Caco-2 (cell line): ENCODE results near the gene DGKQ. TPM values are rescaled to one million over a fixed set of nuclear protein-coding genes. Genes with fewer than 3 reads are reported as not detected.
"Not testable (repeated sequence)": the region's sequence is repeated elsewhere in the genome, so short reads cannot be mapped to it uniquely, and the experiment has no call there.

ENCODE experiments used
- BruUV-seq: library from RNA; stranded (reverse); fragments of 400-500 nt; replicated peaks from 2 replicates; lab custom pipeline; 2021; lab: Mats Ljungman, UMichigan
- CTCF ChIA-PET: fragments of 300-600 bp; sonication (Branson Sonifier 250); formaldehyde crosslinking; loops from one replicate; lab custom pipeline; 2022; ENCODE audit warnings: antibody characterized with exemption; lab: Charles Lee
- POLR2A ChIA-PET: fragments of 300-600 bp; sonication (Branson Sonifier 250); formaldehyde crosslinking; loops from one replicate; lab custom pipeline; 2022; ENCODE audit warnings: antibody characterized with exemption; lab: Charles Lee
- DNase-seq, 2 experiments: peaks; one replicate each; pipeline versions ENCODE4 v3.0.0 to v3.0.0-alpha.2; 2020 to 2022
- H3K27me3 ChIP-seq: replicated peaks from 2 replicates; pipeline ENCODE4 v1.6.0; 2011; ENCODE audit warnings: low read length; ENCODE audit not compliant: control insufficient read depth, insufficient read depth
- H3K36me3 ChIP-seq: 2 replicates; pipeline ENCODE4 v1.5.1; 2011; ENCODE audit warnings: low read length; ENCODE audit not compliant: control insufficient read depth, insufficient read depth
- H3K4me1 ChIP-seq: fragments of 250-450 bp; sonication (Bioruptor Pico); 2 replicates; pipeline ENCODE4 v1.5.1; 2020; ENCODE audit warnings: mild to moderate bottlenecking
- H3K4me3 ChIP-seq: 2 replicates; pipeline ENCODE4 v1.5.1; 2011; ENCODE audit warnings: low read depth, mild to moderate bottlenecking, control low read depth, low read length
- H3K9me3 ChIP-seq: fragments of 250-450 bp; sonication (Bioruptor Pico); 2 replicates; pipeline ENCODE4 v1.5.1; 2020; ENCODE audit warnings: mild to moderate bottlenecking, moderate library complexity
- H3K27ac Mint-ChIP-seq: one replicate; pipeline ENCODE4 v1.8.0; 2022; ENCODE audit warnings: mixed read lengths; ENCODE audit not compliant: unreplicated experiment
- H3K27me3 Mint-ChIP-seq: one replicate; pipeline ENCODE4 v1.8.0; 2022; ENCODE audit warnings: mixed read lengths; ENCODE audit not compliant: insufficient read depth, unreplicated experiment
- H3K36me3 Mint-ChIP-seq: one replicate; pipeline ENCODE4 v1.8.0; 2022; ENCODE audit warnings: mild to moderate bottlenecking, mixed read lengths; ENCODE audit not compliant: insufficient read depth, unreplicated experiment
- H3K4me1 Mint-ChIP-seq: one replicate; pipeline ENCODE4 v1.8.0; 2022; ENCODE audit warnings: low read depth, mixed read lengths; ENCODE audit not compliant: unreplicated experiment
- H3K4me3 Mint-ChIP-seq: one replicate; pipeline ENCODE4 v1.8.0; 2022; ENCODE audit warnings: mild to moderate bottlenecking, moderate library complexity, mixed read lengths; ENCODE audit not compliant: unreplicated experiment
- H3K9me3 Mint-ChIP-seq: one replicate; pipeline ENCODE4 v1.8.0; 2022; ENCODE audit warnings: mixed read lengths; ENCODE audit not compliant: unreplicated experiment
- intact Hi-C: fragments of 100-400 bp; cut with micrococcal nuclease; formaldehyde crosslinking; loops from one replicate; pipeline ENCODE4 v1.10.0; 2022; ENCODE audit not compliant: unreplicated experiment
- total RNA-seq: library from RNA; stranded (reverse); gene quantifications from 2 replicates; pipeline ENCODE4 v1.2.3, GENCODE V29; 2022
- TF ChIP-seq, protein P1 (sequence below), 2 experiments: fragments of 200-600 bp in 1 of 2; IDR thresholded peaks; 1 replicate in 1 of 2; 2 replicates in 1 of 2; pipeline versions ENCODE4 v1.5.1 to v1.8.0; 2011 to 2022; ENCODE audit warnings: antibody characterized with exemption in 1 of 2, control low read depth in 1 of 2, inconsistent platforms in 1 of 2, low read depth in 1 of 2, low read length in 1 of 2, mild to moderate bottlenecking in 1 of 2, moderate library complexity in 1 of 2; ENCODE audit not compliant: insufficient read depth in 1 of 2, severe bottlenecking in 1 of 2, unreplicated experiment in 1 of 2

The DGKQ gene
- total RNA-seq, 1 experiment from 2014 or later = 14.1 TPM

DNA sequence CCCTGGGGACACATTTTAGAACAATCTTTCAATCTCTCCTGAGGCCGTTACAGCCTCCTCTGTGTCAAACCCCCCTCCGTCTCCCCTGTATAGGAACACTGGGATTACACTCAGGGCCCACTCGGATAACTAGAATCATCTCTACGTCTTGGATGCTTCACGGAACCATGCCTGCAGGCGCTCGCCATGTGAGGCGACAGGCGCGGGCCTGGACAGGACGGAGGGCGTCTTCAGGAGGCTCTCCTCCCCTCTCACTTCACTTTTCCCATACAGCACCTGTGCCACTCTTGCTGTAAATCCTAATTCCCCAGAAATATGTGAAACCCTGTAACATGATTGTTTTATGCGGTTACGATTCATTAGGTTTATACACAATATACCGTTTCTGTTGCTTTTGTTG lies 9.4 kb upstream of the DGKQ start:
- Mint-ChIP-seq H3K36me3 (peaks cover 18% of the 10 kb centered on the region), H3K4me1 (no peaks in the 10 kb centered on the region), H3K4me3 (no peak overlapping the region), H3K9me3 (no peaks in the 10 kb centered on the region), H3K27me3 (no peaks in the 10 kb centered on the region), H3K27ac (peak overlapping the region; percentile 46)
- H3K4me1 ChIP-seq = peaks cover 26% of the 10 kb centered on the region; the same call in 1 of the 2 replicates
- TF ChIP-seq, protein P1, sequence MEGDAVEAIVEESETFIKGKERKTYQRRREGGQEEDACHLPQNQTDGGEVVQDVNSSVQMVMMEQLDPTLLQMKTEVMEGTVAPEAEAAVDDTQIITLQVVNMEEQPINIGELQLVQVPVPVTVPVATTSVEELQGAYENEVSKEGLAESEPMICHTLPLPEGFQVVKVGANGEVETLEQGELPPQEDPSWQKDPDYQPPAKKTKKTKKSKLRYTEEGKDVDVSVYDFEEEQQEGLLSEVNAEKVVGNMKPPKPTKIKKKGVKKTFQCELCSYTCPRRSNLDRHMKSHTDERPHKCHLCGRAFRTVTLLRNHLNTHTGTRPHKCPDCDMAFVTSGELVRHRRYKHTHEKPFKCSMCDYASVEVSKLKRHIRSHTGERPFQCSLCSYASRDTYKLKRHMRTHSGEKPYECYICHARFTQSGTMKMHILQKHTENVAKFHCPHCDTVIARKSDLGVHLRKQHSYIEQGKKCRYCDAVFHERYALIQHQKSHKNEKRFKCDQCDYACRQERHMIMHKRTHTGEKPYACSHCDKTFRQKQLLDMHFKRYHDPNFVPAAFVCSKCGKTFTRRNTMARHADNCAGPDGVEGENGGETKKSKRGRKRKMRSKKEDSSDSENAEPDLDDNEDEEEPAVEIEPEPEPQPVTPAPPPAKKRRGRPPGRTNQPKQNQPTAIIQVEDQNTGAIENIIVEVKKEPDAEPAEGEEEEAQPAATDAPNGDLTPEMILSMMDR (IDR thresholded peaks at IDR 0.05; ENCODE audit: insufficient read depth in 1 of 2, low read depth in 1 of 2, low read length in 1 of 2, severe bottlenecking in 1 of 2, unreplicated experiment in 1 of 2) = no peak
- ChIA-PET CTCF (no interaction called here), POLR2A (no interaction called here)
- H3K27me3 ChIP-seq = no peaks in the 10 kb centered on the region
- no TSS peak for BruUV-seq
- DNase-seq = no peak
- H3K9me3 ChIP-seq = no peaks in the 10 kb centered on the region
- no peak overlapping the region for H3K4me3 ChIP-seq
- intact Hi-C loops = no loop called here
- H3K36me3 ChIP-seq = no peaks in the 10 kb centered on the region

DNA sequence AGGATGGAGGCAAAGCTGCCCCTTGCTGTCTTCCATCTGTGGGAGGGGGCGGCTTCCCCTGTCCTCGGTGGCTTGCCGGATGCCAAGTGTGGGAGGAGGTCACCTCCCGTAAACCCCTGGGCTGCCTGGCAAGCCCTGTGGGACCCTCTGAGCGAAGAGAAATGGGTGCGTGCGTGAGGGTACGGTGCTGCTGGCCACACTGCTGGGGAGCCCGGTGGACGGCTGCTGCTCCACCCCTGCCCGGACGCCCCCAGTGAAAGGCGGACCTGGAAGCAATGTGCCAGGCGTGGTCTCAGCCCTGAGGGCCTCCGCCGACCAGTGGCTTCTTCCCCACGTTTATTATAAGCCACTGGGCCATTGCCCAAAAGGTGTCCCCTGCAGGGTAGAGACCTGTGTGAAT lies 8.9 kb upstream of the DGKQ start:
- Histone ChIP-seq H3K4me3 (no peak overlapping the region), H3K4me1 (peaks cover 22% of the 10 kb centered on the region; the same call in 1 of the 2 replicates), H3K9me3 (no peaks in the 10 kb centered on the region), H3K36me3 (no peaks in the 10 kb centered on the region), H3K27me3 (no peaks in the 10 kb centered on the region)
- Mint-ChIP-seq H3K36me3 (peaks cover 18% of the 10 kb centered on the region), H3K4me3 (no peak overlapping the region), H3K27me3 (no peaks in the 10 kb centered on the region), H3K9me3 (no peaks in the 10 kb centered on the region), H3K27ac (no peak overlapping the region), H3K4me1 (no peaks in the 10 kb centered on the region)
- intact Hi-C loops = no loop called here
- ChIA-PET CTCF (no interaction called here), POLR2A (no interaction called here)
- TF ChIP-seq, protein P1 (IDR thresholded peaks at IDR 0.05; ENCODE audit: insufficient read depth in 1 of 2, low read depth in 1 of 2, low read length in 1 of 2, severe bottlenecking in 1 of 2, unreplicated experiment in 1 of 2) = no peak
- DNase-seq = no peak
- no TSS peak for BruUV-seq

DNA sequence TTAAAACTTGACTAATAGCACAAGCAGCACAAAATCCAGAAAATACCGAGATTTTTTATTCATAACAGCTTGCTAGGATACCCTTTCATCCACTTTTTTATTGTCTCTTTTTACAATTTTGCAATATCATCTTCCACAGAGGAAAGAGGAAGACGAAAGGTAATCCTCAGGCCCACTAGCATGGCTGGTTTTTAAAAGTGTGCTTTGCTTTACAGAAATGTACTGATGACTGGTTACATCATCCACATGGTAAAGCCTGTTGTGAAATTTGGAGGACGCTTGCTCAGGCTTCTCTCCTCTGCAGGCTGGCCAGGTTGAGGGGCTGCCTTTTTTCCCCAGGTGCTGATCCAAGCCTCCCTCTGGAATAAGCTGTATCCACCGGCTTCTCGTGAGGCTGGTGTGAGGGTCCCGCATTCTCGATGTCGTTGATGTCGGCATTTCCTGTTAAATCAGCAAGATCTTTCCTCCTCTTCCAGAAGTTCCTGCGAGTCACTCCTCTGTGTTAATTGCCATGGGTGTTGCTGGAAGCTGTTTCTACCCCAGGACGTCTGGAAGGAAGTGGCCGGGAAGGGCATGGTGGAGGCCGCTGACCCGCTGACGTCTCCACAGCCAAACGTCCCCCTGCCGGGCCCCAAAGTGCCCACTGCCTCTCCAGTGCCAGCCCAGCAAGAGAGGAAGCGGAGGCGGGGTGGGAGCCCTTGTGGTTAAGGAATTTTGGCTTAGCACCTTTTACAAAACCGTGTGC lies 5.8 kb upstream of the DGKQ start:
- H3K36me3 Mint-ChIP-seq = peaks cover 10% of the 10 kb centered on the region
- Histone ChIP-seq H3K4me3 (no peak overlapping the region), H3K9me3 (no peaks in the 10 kb centered on the region; the same call in 1 of the 2 replicates), H3K36me3 (no peaks in the 10 kb centered on the region), H3K4me1 (no peaks in the 10 kb centered on the region), H3K27me3 (no peaks in the 10 kb centered on the region)
- ChIA-PET CTCF (no interaction called here), POLR2A (interaction anchor here (0.6 kb wide), 1 partner anchor 281 kb away, joined by 3 read pairs; no protein-coding TSS in a partner anchor)
- no TSS peak for BruUV-seq
- peak overlapping the region; percentile 42 for H3K27ac Mint-ChIP-seq
- H3K4me3 Mint-ChIP-seq = no peak overlapping the region
- DNase-seq = peak in 1 of 2 experiments; percentile 40
- no peaks in the 10 kb centered on the region for H3K9me3 Mint-ChIP-seq
- H3K27me3 Mint-ChIP-seq = no peaks in the 10 kb centered on the region
- TF ChIP-seq, protein P1 (IDR thresholded peaks at IDR 0.05; ENCODE audit: insufficient read depth in 1 of 2, low read depth in 1 of 2, low read length in 1 of 2, severe bottlenecking in 1 of 2, unreplicated experiment in 1 of 2) = no peak
- intact Hi-C loops = no loop called here
- H3K4me1 Mint-ChIP-seq = no peaks in the 10 kb centered on the region

DNA sequence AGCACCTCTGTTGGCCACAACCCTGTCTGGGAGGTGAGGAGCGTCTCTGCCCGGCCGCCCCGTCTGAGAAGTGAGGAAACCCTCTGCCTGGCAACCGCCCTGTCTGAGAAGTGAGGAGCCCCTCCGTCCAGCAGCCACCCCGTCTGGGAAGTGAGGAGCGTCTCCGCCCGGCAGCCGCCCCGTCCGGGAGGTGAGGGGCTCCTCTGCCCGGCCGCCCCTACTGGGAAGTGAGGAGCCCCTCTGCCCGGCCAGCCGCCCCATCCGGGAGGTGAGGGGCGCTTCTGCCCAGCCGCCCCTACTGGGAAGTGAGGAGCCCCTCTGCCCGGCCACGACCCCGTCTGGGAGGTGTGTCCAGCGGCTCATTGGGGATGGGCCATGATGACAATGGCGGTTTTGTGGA lies 2.6 kb upstream of the DGKQ start:
- H3K36me3 ChIP-seq, H3K27ac Mint-ChIP-seq, H3K27me3 ChIP-seq, H3K4me1 ChIP-seq, BruUV-seq, H3K4me1 Mint-ChIP-seq, H3K27me3 Mint-ChIP-seq, H3K4me3 ChIP-seq, H3K9me3 Mint-ChIP-seq, CTCF ChIA-PET, H3K9me3 ChIP-seq, H3K4me3 Mint-ChIP-seq, POLR2A ChIA-PET, intact Hi-C loops, H3K36me3 Mint-ChIP-seq, DNase-seq: not testable (repeated sequence)
